Measurements from ENCODE around the gene GATAD2A.

The GATAD2A gene

DNA sequence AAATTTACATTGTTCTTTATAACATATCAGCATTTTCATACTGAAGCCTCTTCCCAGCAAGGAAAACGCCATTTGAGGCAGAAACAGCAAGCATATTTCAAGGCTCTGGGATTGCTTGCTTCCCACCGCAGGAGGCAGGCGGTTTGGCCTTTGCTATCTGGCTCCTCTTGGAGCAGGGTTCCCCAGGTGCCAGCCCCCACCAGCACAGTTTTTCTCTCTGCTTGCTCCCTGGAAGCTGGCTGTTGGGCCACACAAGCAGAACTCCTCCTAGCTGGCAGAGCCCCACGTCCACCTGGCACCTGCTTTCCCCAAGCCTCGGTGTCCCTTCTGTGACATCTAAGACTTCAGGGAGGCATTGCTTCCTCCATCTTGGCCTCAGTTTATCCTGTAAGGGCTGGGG, 16.7 kb downstream of the GATAD2A start:
- DNase-seq: no peak

DNA sequence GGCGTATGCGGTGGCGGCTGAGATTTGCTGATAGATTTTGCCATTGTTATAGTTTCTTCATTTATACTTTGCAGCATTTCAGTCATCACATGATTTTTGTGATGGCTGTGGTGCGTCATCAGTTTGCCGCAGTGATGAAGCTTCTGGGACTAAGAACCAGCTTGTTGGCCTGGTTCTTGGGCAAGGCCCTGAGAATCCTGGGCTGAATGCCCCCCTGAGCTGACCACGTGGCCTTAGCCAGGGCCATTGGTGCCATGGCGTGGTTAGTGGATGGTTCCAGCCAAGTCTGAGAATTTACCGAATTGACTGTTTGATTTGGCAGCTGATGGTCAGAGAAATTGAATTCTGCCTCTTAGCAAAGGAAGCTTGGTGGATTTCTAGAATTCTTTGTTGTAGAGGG, 17.8 kb downstream of the GATAD2A start:
- DNase-seq: no peak

DNA sequence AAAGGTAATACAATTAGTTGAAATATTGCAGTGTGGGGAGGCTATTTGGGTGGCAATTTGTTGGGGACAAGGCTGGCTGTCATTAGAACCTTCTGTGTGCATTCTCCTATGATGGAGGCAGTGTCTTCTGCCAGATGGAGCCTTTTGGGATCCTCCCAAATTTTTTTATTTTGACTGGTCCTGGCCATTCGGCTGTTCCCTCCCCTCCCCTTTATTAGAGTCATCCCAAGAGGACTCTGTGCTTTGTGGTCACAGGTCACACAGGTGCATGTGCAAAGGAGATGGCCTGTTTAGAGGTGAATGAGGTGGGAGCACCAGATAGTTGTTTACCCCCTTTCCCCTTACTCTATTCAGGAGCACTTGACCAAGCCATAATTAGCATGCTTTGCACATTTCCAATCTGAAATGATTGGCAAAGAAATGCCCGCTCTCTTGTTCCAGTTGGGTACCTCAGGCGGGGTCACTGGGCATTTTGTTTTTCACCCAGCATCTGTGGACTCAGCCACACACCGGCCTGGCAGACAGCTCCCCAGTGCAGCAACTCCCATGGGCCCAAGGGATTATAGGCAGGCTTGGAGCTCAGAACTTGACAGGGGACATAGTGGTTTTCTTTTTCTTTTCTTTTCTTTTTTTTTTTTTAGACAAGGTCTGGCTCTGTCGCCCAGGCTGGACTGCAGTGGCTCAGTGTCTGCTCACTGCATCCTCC, 19.8 kb downstream of the GATAD2A start:
- no peak for DNase-seq

DNA sequence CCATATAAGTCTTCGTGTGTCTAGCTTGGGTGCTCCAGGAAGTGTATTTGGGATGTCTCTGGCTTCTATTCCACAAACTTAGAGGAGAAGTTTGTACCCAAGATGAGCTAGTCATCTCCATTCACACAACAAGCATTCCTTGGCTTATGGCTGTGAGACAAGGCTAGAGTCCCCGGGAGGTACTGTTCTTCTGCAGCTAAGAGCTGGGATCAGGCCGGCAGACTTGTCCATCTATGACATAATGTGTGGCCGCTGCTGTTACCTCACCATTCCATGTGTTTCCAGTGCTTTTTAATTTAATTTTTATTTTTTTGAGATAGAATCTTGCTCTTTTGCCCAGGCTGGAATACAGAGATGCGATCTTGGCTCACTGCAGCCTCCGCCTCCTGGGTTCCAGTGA, 20.7 kb downstream of the GATAD2A start:
- DNase-seq: no peak

DNA sequence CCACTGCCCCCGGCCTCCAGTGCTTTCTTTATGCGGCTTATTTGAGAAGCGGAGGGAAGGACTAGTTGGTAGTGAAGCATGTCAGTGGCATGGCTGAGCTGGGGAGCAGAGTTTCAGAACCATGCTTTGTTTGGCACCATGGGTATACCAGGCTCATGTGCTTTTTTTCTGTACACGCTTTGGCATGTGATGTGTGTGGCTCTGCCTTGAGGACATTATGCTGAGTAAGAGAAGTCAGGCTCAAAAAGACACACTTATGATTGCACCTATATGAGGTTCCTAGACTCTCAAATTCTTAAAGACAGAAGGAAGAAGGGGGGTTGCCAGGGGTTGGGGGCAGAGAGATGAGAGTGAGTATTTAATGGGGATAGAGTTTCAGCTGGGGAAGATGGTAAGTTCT, 21.3 kb downstream of the GATAD2A start:
- no peak for DNase-seq

DNA sequence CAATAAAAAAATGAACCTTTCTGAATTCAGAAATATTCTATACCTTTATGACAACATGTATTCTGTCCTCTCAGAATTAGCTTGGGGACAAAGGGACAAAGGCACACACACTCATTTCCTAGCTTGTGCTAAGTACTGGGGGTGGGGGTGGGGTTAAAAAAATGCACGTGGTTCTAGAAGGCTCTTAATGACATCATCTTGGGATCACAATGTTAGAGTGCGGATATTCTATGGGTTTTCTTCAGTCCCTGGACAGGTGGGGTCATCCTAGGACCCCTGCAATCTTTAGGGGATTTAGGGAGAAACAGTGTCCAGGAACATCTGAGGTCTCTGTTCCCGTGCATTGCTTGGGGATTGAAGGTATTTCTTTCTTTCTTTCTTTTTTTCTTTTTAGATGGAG, 21.8 kb downstream of the GATAD2A start:
- no peak for DNase-seq

DNA sequence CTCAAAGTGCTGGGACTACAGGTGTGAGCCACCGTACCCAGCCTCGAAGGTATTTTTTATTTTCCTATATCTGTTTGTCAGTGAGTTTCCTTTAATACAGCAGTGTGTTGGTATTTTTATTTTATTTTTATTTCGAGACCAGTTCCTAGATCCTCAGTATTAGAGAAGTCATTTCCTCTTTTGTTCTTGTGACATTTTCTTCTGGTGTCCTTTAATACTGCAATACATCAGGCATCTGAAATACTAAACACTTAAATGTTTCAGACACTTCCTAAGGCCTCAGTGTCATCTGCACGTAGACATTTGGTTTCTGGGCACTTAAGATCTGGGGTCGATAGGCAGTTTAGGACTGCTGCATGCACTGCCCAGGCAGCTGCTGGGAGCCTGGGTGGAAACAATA, 22.5 kb downstream of the GATAD2A start:
- DNase-seq: no peak

DNA sequence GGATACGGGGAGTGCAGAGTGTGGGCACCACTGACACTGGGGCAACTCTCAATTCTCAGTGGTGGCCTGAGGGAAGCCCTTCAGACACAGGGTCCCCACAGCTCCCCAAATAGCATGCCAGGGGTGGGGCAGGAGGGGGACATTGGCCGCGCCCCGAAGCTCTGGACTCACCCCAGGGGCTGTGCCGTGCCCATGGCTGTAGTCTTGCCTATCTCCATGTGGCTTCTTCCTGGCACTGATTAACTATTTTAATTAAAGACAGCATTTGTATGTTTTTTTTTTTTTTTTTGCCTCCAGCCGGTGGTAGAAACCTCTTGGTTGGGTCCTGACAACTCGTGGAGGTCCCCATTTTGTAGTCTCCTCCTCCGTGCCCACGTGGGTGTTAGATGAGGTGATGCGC, 23.3 kb downstream of the GATAD2A start:
- DNase-seq: no peak

DNA sequence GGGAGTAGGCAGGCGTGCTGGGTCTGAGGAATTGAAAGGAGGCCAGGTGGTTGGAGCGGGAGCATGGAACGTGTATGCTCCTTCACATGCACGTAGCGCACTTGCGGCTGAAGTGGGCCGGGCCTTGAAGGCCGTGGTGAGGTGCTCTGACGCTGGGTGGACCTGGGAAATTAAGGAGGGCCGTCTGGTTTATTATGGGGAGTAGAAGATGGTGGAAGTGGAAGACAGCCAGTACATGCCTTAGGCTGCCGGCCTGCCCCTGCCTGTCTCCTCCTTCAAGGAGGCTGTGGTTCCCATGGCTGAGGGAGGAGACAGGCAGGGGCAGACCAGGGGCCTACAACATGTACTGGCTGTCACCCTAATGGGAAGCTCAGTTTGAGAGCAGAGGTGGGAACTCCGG, 23.9 kb downstream of the GATAD2A start:
- DNase-seq: no peak

DNA sequence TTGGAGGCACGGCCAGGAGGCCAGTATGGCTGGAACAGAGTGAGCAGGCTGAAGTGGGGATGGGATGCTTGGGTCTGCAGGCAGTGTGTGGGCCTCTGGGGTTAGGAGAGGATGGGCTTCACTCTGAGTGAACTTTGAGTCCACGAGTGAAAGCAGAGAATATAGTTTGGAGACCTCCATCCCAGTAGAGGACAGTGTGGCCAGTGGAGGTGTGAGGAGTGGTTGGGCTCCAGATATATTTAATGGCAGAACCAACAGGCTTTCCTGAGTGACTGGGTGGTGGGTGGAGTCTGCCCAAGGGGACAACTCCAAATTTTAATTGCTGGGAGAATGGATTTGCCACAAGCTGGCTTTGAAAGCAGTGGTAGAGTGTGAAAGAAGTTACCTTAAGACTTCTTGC, 27.3 kb downstream of the GATAD2A start:
- DNase-seq: no peak

DNA sequence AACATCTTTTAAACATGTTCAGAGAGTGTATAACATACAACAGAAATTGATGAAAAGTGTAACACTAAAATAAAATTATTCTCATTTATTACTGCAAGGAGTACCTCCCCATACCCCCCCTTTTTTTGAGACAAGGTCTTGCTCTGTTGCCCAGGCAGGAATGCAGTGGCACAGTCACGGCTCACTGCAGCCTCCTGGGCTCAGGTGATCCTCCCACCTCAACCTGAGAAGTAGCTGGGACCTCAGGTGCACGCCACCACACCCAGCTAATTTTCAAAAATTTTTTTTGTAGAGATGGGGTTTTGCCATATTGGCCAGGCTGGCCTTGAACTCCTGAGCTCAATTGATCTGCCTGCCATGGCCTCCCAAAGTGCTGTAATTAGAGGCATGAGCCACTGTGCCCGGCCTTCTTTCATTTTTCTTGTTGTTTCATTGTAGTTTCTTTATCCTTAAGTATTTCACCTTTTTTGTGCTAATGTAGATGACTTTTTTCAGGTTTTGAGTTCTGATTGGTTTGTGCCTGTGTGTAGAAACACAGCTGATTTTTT, 28.3 kb downstream of the GATAD2A start:
- no peak for DNase-seq

DNA sequence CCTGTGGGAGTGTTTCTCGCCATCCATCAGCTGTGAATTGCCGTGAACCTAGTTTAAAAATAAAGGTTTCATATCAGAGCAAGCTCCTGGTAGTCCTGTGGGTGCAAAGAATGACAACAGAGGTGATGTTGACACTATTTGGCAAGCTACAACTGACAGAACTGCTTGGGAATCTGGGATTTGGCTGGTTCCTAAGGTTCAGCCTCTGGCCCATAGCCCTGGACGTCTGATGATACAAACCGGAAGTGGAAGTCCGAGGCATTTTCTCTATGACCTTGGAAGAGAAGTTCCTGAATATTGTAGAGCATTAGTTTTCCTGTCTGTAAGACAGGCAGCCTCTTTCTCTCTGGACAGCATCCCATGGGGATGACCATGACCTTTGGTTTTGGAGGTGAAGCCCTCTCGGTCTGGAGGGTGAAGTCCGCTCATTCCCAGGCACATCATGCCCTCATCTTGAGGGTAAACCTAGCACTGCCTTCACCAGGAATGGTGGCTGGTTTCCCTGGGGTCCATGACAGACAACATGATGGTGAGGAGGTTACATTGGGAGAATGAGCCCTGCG, 29.1 kb downstream of the GATAD2A start:
- DNase-seq: no peak

DNA sequence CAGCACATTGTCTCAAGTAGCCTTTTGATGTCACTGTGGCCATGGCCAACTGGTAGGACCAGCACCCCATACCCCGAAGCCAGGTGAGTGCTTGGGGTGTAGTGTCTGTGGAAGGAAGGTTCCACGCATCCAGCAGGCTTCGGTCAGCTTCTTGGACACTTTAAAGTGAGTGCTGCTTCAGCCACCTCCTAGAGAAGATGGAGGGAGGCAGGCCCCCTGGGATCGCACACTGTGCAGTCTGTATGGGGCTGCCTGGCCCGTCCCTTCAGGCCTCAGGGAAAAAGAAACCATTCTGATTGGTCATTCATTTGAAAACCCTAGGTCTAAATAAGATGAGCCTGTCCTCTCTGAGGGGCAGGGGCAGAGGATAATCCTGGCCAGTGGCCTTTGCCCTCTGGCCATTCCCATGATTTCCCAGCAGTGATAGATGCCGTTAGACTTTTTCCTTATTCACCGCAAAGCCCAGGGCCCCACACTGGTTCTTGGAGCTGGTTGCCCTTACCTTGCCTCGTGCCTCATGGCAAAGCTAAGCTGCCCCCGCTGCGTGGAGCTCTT, 30.7 kb downstream of the GATAD2A start:
- DNase-seq: no peak

DNA sequence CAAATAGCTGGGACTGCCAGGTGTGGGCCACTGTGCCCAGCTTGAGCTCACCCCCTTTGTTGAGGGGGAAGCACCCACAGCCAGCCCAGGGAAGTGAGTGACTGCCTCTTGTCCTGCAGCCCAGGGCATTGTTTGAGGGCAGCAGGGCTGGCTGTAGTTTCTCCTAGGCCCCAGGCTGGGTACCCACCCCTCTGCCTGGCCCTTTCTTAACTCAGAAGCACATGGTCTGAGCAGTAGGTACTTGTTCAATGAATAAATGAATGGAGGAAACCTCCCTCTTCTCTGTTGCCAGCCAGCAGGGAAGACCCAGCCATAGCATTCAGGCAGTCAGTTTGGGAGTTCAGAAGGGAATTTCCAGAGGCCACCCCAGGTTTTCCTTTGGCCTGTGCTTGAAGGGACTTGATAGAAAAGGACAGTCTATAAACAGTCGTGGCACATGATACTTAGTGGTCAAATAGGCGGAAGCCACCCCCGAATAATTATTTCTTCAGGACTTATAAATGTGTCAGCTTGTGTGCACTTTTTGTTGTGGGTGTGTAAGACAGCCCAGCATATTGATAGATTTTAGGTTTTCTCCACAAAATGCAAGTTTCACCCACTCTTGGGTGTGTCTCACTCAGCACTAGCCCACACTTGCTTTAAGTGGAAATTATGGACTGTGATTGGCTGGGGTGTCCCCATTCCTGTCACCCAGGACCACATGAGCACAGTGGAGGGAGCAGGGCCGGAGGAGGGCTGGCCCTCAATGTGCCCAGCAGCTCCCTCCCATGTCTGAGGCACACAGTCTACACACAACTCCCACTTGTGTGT, 33.1 kb downstream of the GATAD2A start:
- no peak for DNase-seq

DNA sequence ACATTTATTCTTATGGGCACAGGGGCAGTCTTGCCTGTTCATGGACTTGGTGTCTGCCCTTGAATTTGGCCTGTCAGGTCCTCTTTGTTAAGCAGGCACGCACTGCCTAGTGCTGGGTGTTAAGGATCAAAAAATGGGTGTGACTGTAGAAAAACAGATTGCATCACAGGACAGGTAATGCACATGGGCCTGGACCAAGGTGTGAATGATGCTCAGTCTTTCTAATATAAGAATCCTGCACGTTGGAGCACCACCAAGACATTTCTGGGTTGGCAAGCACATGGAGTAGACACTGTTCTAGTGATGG, 33.7 kb downstream of the GATAD2A start:
- DNase-seq: no peak

DNA sequence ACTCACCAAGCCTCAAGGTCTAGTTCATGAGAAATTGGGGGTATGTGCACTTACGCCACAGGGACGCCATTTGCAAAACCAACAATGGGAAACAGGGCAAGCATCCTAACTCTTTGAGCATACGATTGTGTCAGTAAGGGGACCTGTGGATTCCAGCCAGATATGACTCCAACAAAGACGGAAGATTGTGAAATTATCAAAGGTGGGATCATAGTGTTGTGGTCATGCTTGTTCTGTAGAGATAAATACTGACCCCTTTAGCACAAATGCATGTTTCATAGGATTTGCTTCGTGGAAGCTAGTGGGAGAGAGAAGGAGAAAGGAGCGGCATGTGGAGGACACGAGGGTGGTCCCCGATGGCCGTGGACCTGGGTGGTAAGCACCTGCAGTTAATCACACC, 37.8 kb downstream of the GATAD2A start:
- no peak for DNase-seq

DNA sequence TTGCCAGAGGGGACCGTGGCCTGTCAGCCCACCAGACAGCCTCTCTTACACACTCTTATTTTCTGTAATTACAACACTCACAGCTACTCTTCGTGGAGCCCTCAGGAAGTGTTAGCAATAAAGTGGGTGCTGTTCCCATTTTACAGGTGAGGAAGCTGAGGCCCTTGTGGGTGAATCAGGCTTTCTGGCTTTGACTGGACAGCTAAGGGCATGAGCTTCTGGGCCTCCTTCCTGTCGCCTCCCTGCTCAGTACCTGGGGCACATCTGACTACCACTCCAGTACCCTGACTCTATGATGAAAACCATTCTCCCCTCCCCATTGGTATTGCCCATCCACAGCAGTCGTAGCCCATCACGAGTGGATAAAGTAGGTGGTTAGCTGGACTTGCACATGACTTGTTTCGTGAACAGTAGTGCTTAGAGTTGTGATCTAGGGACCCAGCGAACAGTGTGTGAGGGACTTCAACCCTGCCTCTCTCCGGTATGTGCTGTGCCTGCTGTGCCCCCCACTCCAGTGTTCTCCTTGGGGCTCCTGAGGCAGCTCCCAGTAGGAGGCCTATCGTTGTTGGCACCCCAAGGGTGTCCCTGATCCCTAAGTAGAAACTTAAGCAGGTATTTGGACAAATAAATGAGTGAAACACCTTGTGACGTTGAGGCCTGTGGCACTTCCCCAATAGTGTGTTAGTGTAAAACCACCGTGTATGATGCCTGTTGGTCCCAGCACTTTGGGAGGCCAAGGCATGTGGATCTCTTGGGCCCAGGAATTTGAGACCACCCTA, 38.6 kb downstream of the GATAD2A start:
- DNase-seq: no peak

DNA sequence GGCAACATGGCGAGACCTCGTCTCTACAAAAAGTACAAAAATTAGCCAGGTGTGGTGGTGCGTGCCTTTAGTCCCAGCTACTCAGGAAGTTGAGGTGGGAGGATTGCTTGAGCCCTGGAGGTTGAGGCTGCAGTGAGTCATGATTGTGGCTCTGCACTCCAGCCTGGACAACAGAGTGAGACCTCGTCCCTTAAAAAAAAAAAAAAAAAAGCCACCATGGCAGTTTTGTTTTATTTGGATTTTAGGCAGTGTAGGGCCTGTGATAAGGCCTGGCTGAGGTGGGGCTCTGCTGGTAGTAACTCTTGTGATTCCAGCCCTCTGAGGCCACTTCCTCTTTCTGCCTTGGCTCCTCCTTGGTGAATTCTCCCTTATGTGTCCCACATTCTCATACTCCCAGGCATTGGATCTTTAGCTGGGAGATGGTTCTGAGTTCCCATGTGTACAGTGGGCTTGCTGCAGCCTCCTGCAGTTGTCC, 39.2 kb downstream of the GATAD2A start:
- DNase-seq: no peak

DNA sequence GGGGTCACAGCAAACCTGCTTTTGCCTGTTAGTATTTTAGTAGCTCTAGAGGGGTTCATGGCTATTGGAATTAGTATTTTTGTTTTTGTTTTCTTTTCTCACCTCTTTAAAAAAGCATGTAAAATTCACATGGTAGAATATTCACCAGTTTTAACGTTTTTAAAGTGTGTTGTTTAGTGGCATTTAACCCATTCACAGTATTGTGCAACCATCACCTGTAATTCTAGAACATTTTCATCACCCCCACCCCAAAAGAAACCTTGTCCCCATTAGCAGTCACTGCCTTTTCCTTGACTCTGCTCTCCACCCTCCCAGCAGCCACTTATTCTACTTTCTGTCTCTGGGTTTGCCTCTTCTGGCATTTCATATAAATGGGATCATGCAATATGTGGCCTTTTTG, 39.8 kb downstream of the GATAD2A start:
- no peak for DNase-seq

DNA sequence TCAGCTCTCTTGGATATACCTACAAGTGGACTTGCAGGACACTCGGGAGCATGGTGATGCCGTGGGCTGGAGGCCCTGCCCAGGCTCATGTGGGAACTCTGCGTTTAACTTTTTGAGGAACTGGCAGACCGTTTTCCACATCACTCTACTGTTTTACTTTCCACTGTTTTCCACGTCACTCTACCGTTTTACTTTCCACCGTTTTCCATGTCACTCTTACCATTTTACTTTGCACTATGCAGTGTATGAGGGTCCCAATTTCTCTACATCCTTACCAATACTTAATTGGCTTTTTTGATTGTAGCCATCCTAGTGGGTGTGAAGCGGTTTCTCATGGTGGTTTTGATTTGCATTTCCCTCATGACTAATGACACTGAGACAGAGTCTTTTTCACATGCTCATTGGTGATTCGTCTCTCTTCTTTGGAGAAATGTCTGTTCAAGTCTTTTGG, 40.5 kb downstream of the GATAD2A start:
- DNase-seq: no peak

DNA sequence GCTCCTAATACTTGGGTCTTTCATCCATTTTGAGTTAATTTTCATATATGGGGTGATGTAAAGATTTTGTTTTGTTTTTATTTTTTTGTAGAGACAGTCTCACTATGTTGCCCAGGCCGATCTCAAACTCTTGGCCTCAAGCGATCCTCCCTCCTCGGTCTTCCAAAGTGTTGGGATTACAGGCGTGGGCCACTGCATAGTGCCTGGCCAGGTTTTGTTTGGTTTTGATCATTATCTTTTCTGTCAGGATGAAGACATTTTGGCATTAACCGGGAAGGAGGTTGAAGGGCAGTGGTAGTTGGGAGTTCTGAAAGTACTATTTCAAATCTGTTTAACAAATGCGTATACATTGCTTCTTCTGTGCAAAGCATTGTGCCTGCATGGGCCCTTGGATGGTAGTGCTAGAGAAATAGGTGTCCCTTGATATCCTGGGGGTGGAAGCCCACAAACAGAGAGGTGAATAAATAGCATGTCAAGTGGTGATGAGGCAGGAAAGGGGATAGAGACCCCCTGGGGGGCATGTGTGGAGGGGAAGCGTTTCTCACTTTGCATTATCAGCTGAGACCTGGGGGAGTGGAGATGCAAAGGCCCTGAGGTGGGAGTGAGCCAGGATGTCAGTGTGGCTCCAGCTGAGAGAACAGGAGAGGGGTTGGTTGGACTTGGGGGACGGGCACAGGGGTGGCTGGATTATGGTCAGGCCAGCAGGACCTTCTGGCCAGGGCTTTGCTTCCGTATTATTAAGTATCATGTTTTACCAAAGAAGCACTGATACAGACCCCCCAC, 41.4 kb downstream of the GATAD2A start:
- DNase-seq: no peak
